PC-9 (cell line): ENCODE measurements around the gene ITGAE.
A peak's percentile ranks its signal among the peaks of the same experiment; 100 is the strongest.

Experiments
- CTCF ChIP-seq: fragments of 200-600 bp; sonication (generic); conservative IDR thresholded peaks from 2 replicates; pipeline ENCODE4 v1.6.1; 2017; ENCODE audit warnings: mixed run types, antibody characterized with exemption, mild to moderate bottlenecking, moderate library complexity
- EZH2 ChIP-seq: fragments of 200-600 bp; sonication (generic); IDR thresholded peaks from 2 replicates; pipeline ENCODE4 v1.8.0; 2017; ENCODE audit warnings: antibody characterized with exemption, low read depth

GRCh38 chr17:3683054-3683511 is 117.9 kb downstream of the ITGAE start:
- peak; percentile 94 for TF ChIP-seq CTCF
- no peak for TF ChIP-seq EZH2
